Activated naive CD4-positive, alpha-beta T cell treated with anti-CD3 and anti-CD28 coated beads, Interleukin-2, amount 50 U/mL, for 16 hours (primary cell): Measurements from ENCODE around the gene PREPL.

ENCODE experiments used
- DNase-seq: peaks from one replicate; pipeline ENCODE4 v3.0.0-alpha.2; 2020

The PREPL gene

DNA sequence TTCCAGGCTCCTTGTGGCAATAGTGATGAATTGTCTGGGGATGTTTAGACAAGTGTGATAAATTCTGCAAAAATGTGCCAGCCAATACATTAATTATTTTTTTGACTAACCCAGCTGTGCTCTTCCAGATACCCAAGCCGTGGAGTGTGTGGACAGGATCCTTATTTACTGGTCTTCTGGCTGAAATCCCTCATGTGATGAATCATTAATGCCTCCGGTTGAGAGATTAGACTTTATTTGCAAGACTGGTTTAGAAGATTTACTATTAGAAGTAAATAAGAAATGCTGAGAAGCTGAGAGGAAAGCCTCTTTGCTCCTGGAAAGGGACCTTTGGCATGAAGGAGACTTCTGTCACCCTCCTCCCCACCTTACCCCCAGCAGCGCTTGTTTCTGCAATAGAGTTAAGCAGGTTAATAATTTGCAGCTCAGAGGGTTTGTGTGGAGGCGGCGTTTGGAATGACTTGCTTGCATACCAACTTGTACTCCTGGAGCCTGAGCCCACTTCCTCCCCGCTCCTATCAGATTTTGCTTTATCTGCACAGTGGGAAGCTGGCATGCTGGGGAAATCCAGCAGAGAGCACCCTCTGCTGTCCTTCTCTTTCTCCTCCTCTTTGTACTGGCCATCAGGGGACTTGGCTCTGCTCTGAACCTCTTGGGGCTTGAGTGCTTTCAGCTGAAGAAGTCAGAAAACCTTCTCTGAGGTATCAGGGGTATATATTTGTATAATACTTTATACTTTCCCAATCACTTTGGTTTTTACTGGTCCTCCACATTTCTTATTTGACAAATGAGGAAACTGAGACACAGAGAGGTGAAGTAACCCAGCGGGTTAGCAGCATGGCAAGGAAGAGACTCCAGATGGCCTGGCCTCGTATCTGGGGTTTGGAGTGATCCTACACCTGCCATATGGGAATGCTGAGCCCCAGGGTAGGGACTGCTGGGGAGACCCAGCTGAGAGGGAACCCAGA, 69.7 kb downstream of the PREPL start:
- no peak for DNase-seq

- DNase-seq, result no peak
Measured at GRCh38 chr2:44290261-44290660, 71.0 kb downstream of the PREPL start.

DNA sequence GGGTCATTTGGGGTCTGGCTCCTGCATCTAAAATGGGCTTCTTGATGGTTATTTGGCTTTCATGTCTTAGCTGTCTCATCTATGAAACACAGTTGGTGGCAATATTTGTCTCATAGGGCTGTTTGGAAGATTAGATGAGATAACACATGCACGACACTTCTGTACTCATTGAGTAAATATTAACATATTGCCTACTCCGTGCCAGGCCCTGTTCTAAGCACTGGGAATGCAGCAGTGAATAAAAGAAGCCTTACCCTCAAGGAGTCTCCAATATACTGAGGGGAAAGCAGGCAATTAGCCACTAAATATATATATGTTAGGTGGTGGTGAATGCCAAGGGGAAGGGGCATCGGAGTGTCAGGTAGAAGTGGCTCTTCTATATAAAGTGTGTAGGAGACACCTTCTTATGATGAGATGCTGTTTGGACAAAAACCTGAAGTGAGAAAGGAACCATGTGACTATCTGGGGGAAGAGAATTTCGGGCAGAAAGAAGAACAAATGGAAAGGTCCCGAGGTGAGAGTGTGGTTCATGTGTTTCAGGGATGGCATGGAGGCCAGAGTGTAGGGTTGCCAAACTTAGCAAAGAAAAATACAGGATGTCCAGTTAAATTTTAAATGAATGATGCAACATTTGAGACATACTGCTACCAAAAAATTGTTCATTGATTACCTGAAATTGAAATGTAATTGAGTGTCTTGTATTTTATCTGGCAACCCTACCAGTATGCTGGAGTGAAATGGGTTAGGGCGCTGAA, 74.2 kb downstream of the PREPL start:
- no peak for DNase-seq

DNA sequence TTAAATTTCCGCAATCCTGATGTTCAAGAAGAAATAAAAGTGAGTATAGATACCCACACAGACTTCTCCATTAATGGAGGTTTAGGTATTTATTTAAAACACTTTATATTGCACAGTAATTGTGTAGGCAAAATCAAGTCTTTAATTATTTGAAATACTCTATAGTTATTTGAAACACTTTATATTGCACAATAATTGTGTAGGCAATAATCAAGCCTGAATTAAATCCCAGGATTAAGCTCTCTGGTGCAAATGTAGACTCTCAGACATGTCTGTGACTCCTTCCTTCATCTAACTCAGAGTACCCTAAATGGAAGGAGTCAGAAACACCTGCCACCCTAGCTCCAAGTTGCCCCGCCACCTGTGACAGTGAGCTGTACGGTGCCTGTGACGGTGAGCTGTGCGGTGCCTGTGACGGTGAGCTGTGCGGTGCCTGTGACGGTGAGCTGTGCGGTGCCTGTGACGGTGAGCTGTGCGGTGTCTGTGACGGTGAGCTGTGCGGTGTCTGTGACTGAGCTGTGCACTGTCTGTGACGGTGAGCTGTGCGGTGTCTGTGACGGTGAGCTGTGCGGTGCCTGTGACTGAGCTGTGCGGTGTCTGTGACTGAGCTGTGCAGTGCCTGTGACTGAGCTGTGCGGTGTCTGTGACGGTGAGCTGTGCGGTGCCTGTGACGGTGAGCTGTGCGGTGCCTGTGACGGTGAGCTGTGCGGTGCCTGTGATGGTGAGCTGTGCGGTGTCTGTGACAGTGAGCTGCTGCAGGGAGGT, 75.0 kb downstream of the PREPL start:
- DNase-seq, result no peak

DNA sequence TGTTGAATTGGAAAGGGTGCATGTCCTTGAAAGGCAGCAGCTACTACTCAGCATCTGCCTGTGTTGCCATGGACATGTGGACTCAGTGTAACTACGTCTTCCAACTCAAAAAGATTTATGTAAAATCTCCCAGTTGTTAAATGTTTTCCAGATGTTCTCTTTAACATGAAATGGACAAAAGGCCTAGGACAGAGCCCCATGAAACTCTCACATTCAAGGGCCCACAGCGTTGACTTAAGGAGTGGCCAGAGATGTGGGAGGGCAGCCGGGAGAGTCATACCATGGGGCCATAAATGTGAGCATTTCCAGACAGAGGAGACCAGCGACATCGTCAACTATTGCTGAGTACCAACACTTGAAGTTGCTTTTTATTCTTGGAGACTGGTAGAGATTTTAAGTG, 76.1 kb downstream of the PREPL start:
- DNase-seq, result no peak

- no peak for DNase-seq
Measured at GRCh38 chr2:44283116-44283666, 78.1 kb downstream of the PREPL start.

DNA sequence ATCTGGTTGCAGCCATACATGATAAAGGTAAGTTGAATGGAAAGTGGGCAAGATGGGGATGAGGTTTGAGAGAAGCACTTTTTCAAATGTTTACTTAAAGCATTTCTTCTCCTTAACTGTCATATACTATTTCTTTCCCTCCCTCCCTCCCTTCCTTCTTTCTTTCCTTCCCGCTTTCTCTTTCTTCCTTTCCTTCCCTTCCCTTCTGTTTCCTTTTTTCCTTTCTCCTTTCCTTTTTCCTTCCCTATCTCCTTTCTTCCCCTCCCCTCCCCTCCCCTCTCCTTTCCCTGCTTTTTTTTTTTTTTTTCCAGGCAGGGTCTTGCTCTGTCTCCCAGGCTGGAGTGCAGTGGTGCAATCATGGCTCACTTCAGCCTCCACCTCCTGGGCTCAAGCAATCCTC, 80.4 kb downstream of the PREPL start:
- DNase-seq, result no peak

GRCh38 chr2:44277541-44277940, 83.8 kb downstream of the PREPL start:
- no peak for DNase-seq

GRCh38 chr2:44275927-44276303, 85.4 kb downstream of the PREPL start:
- no peak for DNase-seq

- no peak for DNase-seq
Measured at GRCh38 chr2:44273596-44273995, 87.7 kb downstream of the PREPL start.

- DNase-seq, result no peak
Measured at GRCh38 chr2:44273076-44273475, 88.2 kb downstream of the PREPL start.

GRCh38 chr2:44271296-44271695, 90.0 kb downstream of the PREPL start:
- no peak for DNase-seq

DNA sequence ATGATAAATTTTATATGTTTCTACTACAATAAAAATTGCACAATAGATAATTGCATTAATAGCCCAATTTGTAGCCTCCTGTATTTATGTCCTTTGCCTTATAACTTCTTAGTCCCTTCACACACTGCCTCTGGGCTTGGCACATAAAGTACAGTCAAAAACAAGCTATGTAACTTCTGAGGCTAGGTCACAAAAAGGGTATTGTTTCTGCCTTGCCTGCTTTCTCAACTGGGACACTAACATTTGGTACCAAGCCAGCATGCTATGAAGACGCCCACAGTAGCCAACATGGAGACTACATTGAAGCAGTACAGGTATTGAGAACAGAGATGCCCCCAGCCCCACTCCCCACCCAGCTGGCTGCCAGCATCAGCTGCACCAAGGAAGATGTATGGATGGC, 91.5 kb downstream of the PREPL start:
- DNase-seq, result no peak

DNA sequence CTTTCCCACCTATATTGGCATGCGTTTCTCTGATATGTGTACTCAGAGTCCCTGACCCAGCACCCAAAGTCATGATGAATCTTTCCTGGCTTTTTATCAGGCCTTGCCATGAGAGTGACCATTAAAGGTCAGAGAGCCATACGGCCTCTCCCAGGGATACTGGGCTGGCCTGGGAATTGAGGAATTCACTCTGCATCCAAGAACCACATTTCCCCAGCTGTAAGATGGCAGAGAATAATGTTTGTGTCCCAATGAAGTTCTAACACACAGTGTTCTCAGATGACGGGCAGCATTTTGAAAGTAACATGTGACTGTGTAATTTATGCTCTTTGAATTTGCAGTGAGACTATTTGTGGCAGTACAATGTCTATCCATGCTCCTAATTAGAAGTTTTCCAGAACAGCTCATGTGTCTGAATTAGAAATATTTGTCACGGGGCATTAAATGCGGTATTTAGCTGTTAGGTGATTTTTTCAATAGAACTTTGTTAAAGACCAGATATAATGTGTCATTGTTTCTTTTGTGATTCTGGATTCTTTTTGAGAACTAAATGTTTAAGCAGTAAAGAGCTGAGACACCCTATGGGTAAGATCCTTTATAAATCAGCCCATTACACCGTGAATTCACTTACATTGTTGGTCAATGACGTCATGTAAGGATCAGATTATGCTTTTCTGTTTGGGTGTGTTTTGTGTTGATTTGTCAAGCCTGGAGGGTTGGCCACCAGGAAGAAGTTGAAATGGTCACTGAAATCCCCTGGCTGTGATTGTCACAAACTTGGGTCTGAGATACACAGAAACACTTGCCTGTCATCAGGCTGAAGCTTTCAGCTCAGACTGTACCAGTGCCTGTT, 93.3 kb downstream of the PREPL start:
- no peak for DNase-seq
